IMR-90 (cell line): ENCODE results near the gene CXCL8. TPM values are rescaled to one million over a fixed set of nuclear protein-coding genes. Genes with fewer than 3 reads are reported as not detected.

Experiments used
- ATAC-seq: fragments of 200-7000 bp; cut with Tn5 transposase; 2 replicates; pipeline ENCODE4 v1.9.1; 2020; ENCODE audit warnings: low read depth, mild to moderate bottlenecking, moderate library complexity
- BruUV-seq: library from RNA; stranded (reverse); fragments of 400-500 nt; replicated peaks from 2 replicates; lab custom pipeline; 2021; lab: Mats Ljungman, UMichigan
- CTCF ChIA-PET: fragments of 300-600 bp; formaldehyde crosslinking; extraction: SDS; loops from one replicate; lab custom pipeline; 2021; ENCODE audit warnings: antibody characterized with exemption; lab: Yijun Ruan, JAX
- POLR2A ChIA-PET: fragments of 300-600 bp; sonication (Branson Sonifier 250); formaldehyde crosslinking; loops from one replicate; lab custom pipeline; 2022; ENCODE audit warnings: antibody characterized with exemption; ENCODE audit not compliant: unreplicated experiment; lab: Charles Lee
- DNase-seq: peaks from one replicate; pipeline ENCODE4 v3.0.0; 2013
- H2AFZ ChIP-seq: replicated peaks from 2 replicates; pipeline ENCODE3; 2013; ENCODE audit warnings: low read length, mild to moderate bottlenecking; ENCODE audit not compliant: poor library complexity
- H2AK5ac ChIP-seq: 2 replicates; pipeline ENCODE4 v1.6.1; 2013; ENCODE audit warnings: low read depth, low read length, inconsistent platforms
- H2AK9ac ChIP-seq: replicated peaks from 2 replicates; pipeline ENCODE3; 2013; ENCODE audit warnings: mild to moderate bottlenecking, low read depth, low read length, moderate library complexity; ENCODE audit not compliant: poor library complexity
- H2BK120ac ChIP-seq: 2 replicates; pipeline ENCODE4 v1.6.1; 2013; ENCODE audit warnings: low read depth, low read length, inconsistent platforms
- H2BK15ac ChIP-seq: 3 replicates; pipeline ENCODE4 v1.6.1; 2013; ENCODE audit warnings: low read depth, low read length, inconsistent platforms
- H2BK20ac ChIP-seq: 2 replicates; pipeline ENCODE4 v1.6.1; 2013; ENCODE audit warnings: low read depth, mild to moderate bottlenecking, inconsistent platforms, low read length, moderate library complexity
- H2BK5ac ChIP-seq: 2 replicates; pipeline ENCODE4 v1.6.1; 2013; ENCODE audit warnings: mild to moderate bottlenecking, low read depth, low read length, inconsistent platforms; ENCODE audit not compliant: poor library complexity, severe bottlenecking
- H3K14ac ChIP-seq: replicated peaks from 2 replicates; pipeline ENCODE4 v1.6.1; 2013; ENCODE audit warnings: low read depth, low read length, inconsistent platforms
- H3K18ac ChIP-seq: 2 replicates; pipeline ENCODE4 v1.6.1; 2013; ENCODE audit warnings: low read depth, low read length, control low read depth
- H3K23ac ChIP-seq: 2 replicates; pipeline ENCODE4 v1.6.1; 2013; ENCODE audit warnings: low read depth, low read length, inconsistent platforms
- H3K27ac ChIP-seq: 2 replicates; pipeline ENCODE4 v1.5.1; 2013; ENCODE audit warnings: mild to moderate bottlenecking, control low read depth, low read length; ENCODE audit not compliant: insufficient read depth
- H3K27me3 ChIP-seq: 2 replicates; pipeline ENCODE4 v1.6.1; 2013; ENCODE audit warnings: low read length; ENCODE audit not compliant: control insufficient read depth, insufficient read depth
- H3K36me3 ChIP-seq: 2 replicates; pipeline ENCODE4 v1.6.1; 2013; ENCODE audit warnings: low read length, mixed read lengths; ENCODE audit not compliant: control insufficient read depth, insufficient read depth
- H3K4ac ChIP-seq: 2 replicates; pipeline ENCODE4 v1.6.1; 2013; ENCODE audit warnings: low read depth, low read length, inconsistent platforms
- H3K4me1 ChIP-seq: 2 replicates; pipeline ENCODE4 v1.6.1; 2013; ENCODE audit warnings: low read length, mixed read lengths; ENCODE audit not compliant: control insufficient read depth, insufficient read depth
- H3K4me2 ChIP-seq: 2 replicates; pipeline ENCODE4 v1.6.1; 2013; ENCODE audit warnings: low read depth, mild to moderate bottlenecking, control low read depth, low read length, moderate library complexity
- H3K4me3 ChIP-seq: 2 replicates; pipeline ENCODE4 v1.5.1; 2013; ENCODE audit warnings: low read depth, mild to moderate bottlenecking, control low read depth, low read length, moderate library complexity; ENCODE audit not compliant: insufficient read depth
- H3K56ac ChIP-seq: 2 replicates; pipeline ENCODE4 v1.6.1; 2013; ENCODE audit warnings: low read length, inconsistent platforms; ENCODE audit not compliant: insufficient read depth; ENCODE audit errors: extremely low read depth
- H3K79me1 ChIP-seq, 2 experiments: 2 replicates each; pipeline ENCODE4 v1.6.1; 2013; ENCODE audit warnings: low read length in 2 of 2, inconsistent platforms in 1 of 2, low read depth in 1 of 2
- H3K9ac ChIP-seq: 2 replicates; pipeline ENCODE4 v1.6.1; 2013; ENCODE audit warnings: low read depth, low read length, control low read depth
- H3K9me1 ChIP-seq: 2 replicates; pipeline ENCODE4 v1.6.1; 2013; ENCODE audit warnings: low read length, inconsistent platforms; ENCODE audit not compliant: insufficient read depth
- H3K9me3 ChIP-seq: 2 replicates; pipeline ENCODE4 v1.6.1; 2013; ENCODE audit warnings: low read length; ENCODE audit not compliant: control insufficient read depth, insufficient read depth
- H4K20me1 ChIP-seq: 2 replicates; pipeline ENCODE4 v1.6.1; 2013; ENCODE audit warnings: low read length, inconsistent platforms; ENCODE audit not compliant: insufficient read depth
- H4K5ac ChIP-seq: 2 replicates; pipeline ENCODE4 v1.6.1; 2013; ENCODE audit warnings: mild to moderate bottlenecking, low read depth, low read length, control low read depth
- H4K8ac ChIP-seq, 2 experiments: 2 replicates each; pipeline ENCODE4 v1.6.1; 2013; ENCODE audit warnings: low read depth in 2 of 2, low read length in 2 of 2, control low read depth in 1 of 2, inconsistent platforms in 1 of 2
- H4K91ac ChIP-seq: 2 replicates; pipeline ENCODE4 v1.6.1; 2013; ENCODE audit warnings: low read depth, low read length, inconsistent platforms; ENCODE audit not compliant: insufficient read depth
- BHLHE40 ChIP-seq: fragments of 150-350 bp; IDR thresholded peaks from 2 replicates; pipeline ENCODE4 v1.6.1; 2016; ENCODE audit warnings: mild to moderate bottlenecking, low read depth, low read length
- CEBPB ChIP-seq: IDR thresholded peaks from 2 replicates; pipeline ENCODE4 v1.6.1; 2012; ENCODE audit warnings: low read depth, low read length, improper control_type of control experiment
- FOS ChIP-seq: fragments of 150-350 bp; IDR thresholded peaks from 2 replicates; pipeline ENCODE4 v1.6.1; 2016; ENCODE audit warnings: low read depth, low read length
- MAFK ChIP-seq: IDR thresholded peaks from 2 replicates; pipeline ENCODE4 v1.6.1; 2012; ENCODE audit warnings: low read depth, low read length, improper control_type of control experiment
- MAZ ChIP-seq: IDR thresholded peaks from 2 replicates; pipeline ENCODE4 v1.6.1; 2012; ENCODE audit warnings: low read depth, mild to moderate bottlenecking, low read length, improper control_type of control experiment, moderate library complexity, borderline replicate concordance
- MXI1 ChIP-seq: IDR thresholded peaks from 2 replicates; pipeline ENCODE4 v1.6.1; 2012; ENCODE audit warnings: low read depth, mild to moderate bottlenecking, low read length, moderate library complexity, borderline replicate concordance
- NFE2L2 ChIP-seq: fragments of 150-350 bp; IDR thresholded peaks from 2 replicates; pipeline ENCODE4 v1.6.1; 2016; ENCODE audit warnings: low read depth, mild to moderate bottlenecking, low read length
- POLR2A ChIP-seq: IDR thresholded peaks from 2 replicates; pipeline ENCODE4 v1.6.1; 2012; ENCODE audit warnings: mild to moderate bottlenecking, low read depth, low read length
- RAD21 ChIP-seq: IDR thresholded peaks from 2 replicates; pipeline ENCODE4 v1.6.1; 2012; ENCODE audit warnings: low read length, improper control_type of control experiment
- RCOR1 ChIP-seq: IDR thresholded peaks from 2 replicates; pipeline ENCODE4 v1.6.1; 2012; ENCODE audit warnings: mild to moderate bottlenecking, low read length, improper control_type of control experiment; ENCODE audit not compliant: insufficient replicate concordance
- RFX5 ChIP-seq: IDR thresholded peaks from 2 replicates; pipeline ENCODE4 v1.8.0; 2012; ENCODE audit warnings: low read depth, mild to moderate bottlenecking, low read length, moderate library complexity
- SMC3 ChIP-seq: fragments of 150-350 bp; IDR thresholded peaks from 2 replicates; pipeline ENCODE4 v1.6.1; 2016; ENCODE audit warnings: low read depth, mild to moderate bottlenecking, antibody characterized with exemption, low read length, moderate library complexity
- WGBS, 2 experiments: methylation state at CpG; one replicate each; pipeline versions ENCODE4 v1.1.5 to v1.1.7; 2013; ENCODE audit warnings: missing lambda C conversion rate in 2 of 2; ENCODE audit not compliant: insufficient read length in 1 of 2; ENCODE audit errors: extremely low coverage in 2 of 2; 5-methylcytosine and 5-hydroxymethylcytosine counted together
- dilution Hi-C: fragments of 300-500 bp; cut with HindIII; formaldehyde crosslinking; loops from one replicate; pipeline ENCODE4 v1.14.3; 2018; ENCODE audit warnings: low sequenced_read_pairs; ENCODE audit not compliant: unreplicated experiment
- in situ Hi-C: fragments of 300-500 bp; cut with MboI; formaldehyde crosslinking; loops from 3 replicates; pipeline ENCODE4 v1.14.3; 2019; ENCODE audit warnings: low sequenced_read_pairs, inconsistent platforms, mixed read lengths
- intact Hi-C: fragments of 100-400 bp; cut with micrococcal nuclease; formaldehyde crosslinking; loops from 2 replicates; pipeline ENCODE4 v1.10.0; 2022
- polyA plus RNA-seq, 3 experiments: library from polyadenylated mRNA; depleted of rRNA; stranded (reverse); fragments of >200 nt; gene quantifications; 2 replicates each; pipeline ENCODE4 v1.2.3, GENCODE V29; 2012; ENCODE audit warnings: low replicate concordance in 1 of 3
- total RNA-seq: library from RNA; depleted of rRNA; stranded (reverse); fragments of >200 nt; gene quantifications from 2 replicates; pipeline ENCODE4 v1.2.3, GENCODE V29; 2012
- TF ChIP-seq, protein P1 (sequence below): conservative IDR thresholded peaks from 2 replicates; pipeline ENCODE4 v1.5.1; 2012; ENCODE audit warnings: mild to moderate bottlenecking, low read depth, low read length, improper control_type of control experiment
- TF ChIP-seq, protein P2 (sequence below): fragments of 150-350 bp; IDR thresholded peaks from 2 replicates; pipeline ENCODE4 v1.6.1; 2017; ENCODE audit warnings: mild to moderate bottlenecking, antibody characterized with exemption, low read length, low read depth
- TF ChIP-seq, protein P3 (sequence below): fragments of 150-350 bp; IDR thresholded peaks from 2 replicates; pipeline ENCODE4 v1.6.1; 2016; ENCODE audit warnings: low read depth, mild to moderate bottlenecking, low read length, moderate library complexity, borderline replicate concordance

Gene CXCL8
- total and polyA plus RNA-seq, 2 of the 4 experiments (the other 2 are of a cell fraction): 2.2 to 2.7 TPM

DNA sequence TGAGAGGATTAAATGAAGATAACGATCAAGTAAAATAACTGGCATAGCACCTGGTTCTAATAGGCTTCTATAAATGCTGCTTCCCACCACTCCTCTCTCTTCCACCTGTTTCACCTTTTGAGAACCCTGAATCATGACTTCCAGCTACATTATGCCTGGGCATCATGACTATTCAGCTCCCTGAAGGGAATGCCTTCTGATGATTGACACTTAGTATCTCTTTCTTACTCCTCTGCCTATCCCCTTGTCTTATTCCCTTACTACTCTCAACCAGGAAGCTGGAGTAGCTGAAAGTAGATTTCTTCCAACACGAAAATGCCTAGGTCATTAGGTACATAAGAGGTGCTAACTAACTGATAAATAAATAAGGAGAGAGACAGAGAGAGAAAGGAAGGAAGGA is 24.7 kb upstream of the CXCL8 start:
- DNase-seq (no peak), ATAC-seq (no peak)
- no peaks in the 10 kb centered on the region for H4K20me1 ChIP-seq
- H3K18ac ChIP-seq: no peak overlapping the region
- ChIA-PET CTCF (interaction anchor here (0.6 to 1.6 kb wide), 2 partner anchors 11 to 403 kb away, joined by 5 read pairs; no protein-coding TSS in a partner anchor), POLR2A (no interaction called here)
- dilution Hi-C loops (no loop called here), in situ Hi-C loops (loop anchor here (25.0 kb wide), 1 partner anchor 922 kb away; no protein-coding TSS in a partner anchor), intact Hi-C loops (no loop called here)
- H4K8ac ChIP-seq: no peak overlapping the region
- TF ChIP-seq RAD21 (no peak), BHLHE40 (no peak), POLR2A (no peak), CEBPB (no peak), FOS (no peak), RFX5 (no peak), MAZ (no peak), MXI1 (no peak), RCOR1 (no peak), MAFK (no peak), SMC3 (no peak), NFE2L2 (no peak)
- TF ChIP-seq, protein P1, sequence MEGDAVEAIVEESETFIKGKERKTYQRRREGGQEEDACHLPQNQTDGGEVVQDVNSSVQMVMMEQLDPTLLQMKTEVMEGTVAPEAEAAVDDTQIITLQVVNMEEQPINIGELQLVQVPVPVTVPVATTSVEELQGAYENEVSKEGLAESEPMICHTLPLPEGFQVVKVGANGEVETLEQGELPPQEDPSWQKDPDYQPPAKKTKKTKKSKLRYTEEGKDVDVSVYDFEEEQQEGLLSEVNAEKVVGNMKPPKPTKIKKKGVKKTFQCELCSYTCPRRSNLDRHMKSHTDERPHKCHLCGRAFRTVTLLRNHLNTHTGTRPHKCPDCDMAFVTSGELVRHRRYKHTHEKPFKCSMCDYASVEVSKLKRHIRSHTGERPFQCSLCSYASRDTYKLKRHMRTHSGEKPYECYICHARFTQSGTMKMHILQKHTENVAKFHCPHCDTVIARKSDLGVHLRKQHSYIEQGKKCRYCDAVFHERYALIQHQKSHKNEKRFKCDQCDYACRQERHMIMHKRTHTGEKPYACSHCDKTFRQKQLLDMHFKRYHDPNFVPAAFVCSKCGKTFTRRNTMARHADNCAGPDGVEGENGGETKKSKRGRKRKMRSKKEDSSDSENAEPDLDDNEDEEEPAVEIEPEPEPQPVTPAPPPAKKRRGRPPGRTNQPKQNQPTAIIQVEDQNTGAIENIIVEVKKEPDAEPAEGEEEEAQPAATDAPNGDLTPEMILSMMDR: no peak
- TF ChIP-seq, protein P2, sequence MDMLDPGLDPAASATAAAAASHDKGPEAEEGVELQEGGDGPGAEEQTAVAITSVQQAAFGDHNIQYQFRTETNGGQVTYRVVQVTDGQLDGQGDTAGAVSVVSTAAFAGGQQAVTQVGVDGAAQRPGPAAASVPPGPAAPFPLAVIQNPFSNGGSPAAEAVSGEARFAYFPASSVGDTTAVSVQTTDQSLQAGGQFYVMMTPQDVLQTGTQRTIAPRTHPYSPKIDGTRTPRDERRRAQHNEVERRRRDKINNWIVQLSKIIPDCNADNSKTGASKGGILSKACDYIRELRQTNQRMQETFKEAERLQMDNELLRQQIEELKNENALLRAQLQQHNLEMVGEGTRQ: no peak
- TF ChIP-seq, protein P3, sequence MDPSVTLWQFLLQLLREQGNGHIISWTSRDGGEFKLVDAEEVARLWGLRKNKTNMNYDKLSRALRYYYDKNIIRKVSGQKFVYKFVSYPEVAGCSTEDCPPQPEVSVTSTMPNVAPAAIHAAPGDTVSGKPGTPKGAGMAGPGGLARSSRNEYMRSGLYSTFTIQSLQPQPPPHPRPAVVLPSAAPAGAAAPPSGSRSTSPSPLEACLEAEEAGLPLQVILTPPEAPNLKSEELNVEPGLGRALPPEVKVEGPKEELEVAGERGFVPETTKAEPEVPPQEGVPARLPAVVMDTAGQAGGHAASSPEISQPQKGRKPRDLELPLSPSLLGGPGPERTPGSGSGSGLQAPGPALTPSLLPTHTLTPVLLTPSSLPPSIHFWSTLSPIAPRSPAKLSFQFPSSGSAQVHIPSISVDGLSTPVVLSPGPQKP: no peak
- no peak overlapping the region for H2BK15ac ChIP-seq
- no peaks in the 10 kb centered on the region; the same call in 1 of the 2 replicates for H3K27me3 ChIP-seq
- H3K4me2 ChIP-seq: no peak overlapping the region
- no peak overlapping the region for H2AK9ac ChIP-seq
- no peak overlapping the region for H2AFZ ChIP-seq
- H3K14ac ChIP-seq: no peak overlapping the region
- H3K36me3 ChIP-seq: no peaks in the 10 kb centered on the region
- no peak overlapping the region for H2BK5ac ChIP-seq
- no peaks in the 10 kb centered on the region for H3K9me3 ChIP-seq
- H4K5ac ChIP-seq: no peak overlapping the region
- no TSS peak for BruUV-seq
- no peak overlapping the region for H3K4me3 ChIP-seq
- no peaks in the 10 kb centered on the region for H3K79me1 ChIP-seq
- no peaks in the 10 kb centered on the region for H3K9me1 ChIP-seq
- no CpG with 5 or more reads among the region's 2 CpGs for WGBS, 2 experiments
- H3K9ac ChIP-seq: no peak overlapping the region
- H2BK20ac ChIP-seq: no peak overlapping the region
- no peak overlapping the region for H3K23ac ChIP-seq
- no peak overlapping the region for H2AK5ac ChIP-seq
- H3K4me1 ChIP-seq: no peaks in the 10 kb centered on the region
- H2BK120ac ChIP-seq: no peak overlapping the region
- H3K56ac ChIP-seq: no peak overlapping the region
- H3K4ac ChIP-seq: no peak overlapping the region
- H3K27ac ChIP-seq: no peak overlapping the region
- H4K91ac ChIP-seq: no peak overlapping the region
